GM12878 (cell line): Measurements from ENCODE around the gene MAN2B1. TPM values are rescaled to one million over a fixed set of nuclear protein-coding genes. Genes with fewer than 3 reads are reported as not detected.

Experiments used
- CBX3 ChIP-seq: fragments of 200-600 bp; sonication (generic); IDR thresholded peaks from 2 replicates; pipeline ENCODE4 v1.6.1; 2016; ENCODE audit warnings: low read depth, borderline replicate concordance
- CEBPB ChIP-seq, 2 experiments: fragments of 150-350 bp in 1 of 2; IDR thresholded peaks; 2 replicates each; pipeline ENCODE4 v1.6.1; 2012 to 2014; ENCODE audit warnings: low read depth in 2 of 2, low read length in 2 of 2, borderline replicate concordance in 1 of 2, inconsistent platforms in 1 of 2
- EGR1 ChIP-seq, 2 experiments: IDR thresholded peaks; 1 replicate in 1 of 2; 2 replicates in 1 of 2; pipeline ENCODE4 v1.6.1; 2011 to 2012; ENCODE audit warnings: low read depth in 2 of 2, low read length in 2 of 2, borderline replicate concordance in 1 of 2, mild to moderate bottlenecking in 1 of 2, moderate library complexity in 1 of 2
- FOXK2 ChIP-seq: fragments of 450-650 bp; IDR thresholded peaks from 2 replicates; pipeline ENCODE4 v1.6.1; 2017; ENCODE audit warnings: mild to moderate bottlenecking, moderate library complexity
- IKZF1 ChIP-seq: fragments of 450-650 bp; conservative IDR thresholded peaks from 2 replicates; pipeline ENCODE4 v1.6.1; 2017; ENCODE audit warnings: antibody characterized with exemption, mild to moderate bottlenecking
- IRF5 ChIP-seq: fragments of 450-650 bp; IDR thresholded peaks from 2 replicates; pipeline ENCODE4 v1.6.1; 2017; ENCODE audit warnings: borderline replicate concordance
- KDM1A ChIP-seq: fragments of 200-600 bp; sonication (generic); IDR thresholded peaks from 2 replicates; pipeline ENCODE4 v1.6.1; 2016; ENCODE audit warnings: borderline replicate concordance
- NKRF ChIP-seq: fragments of 450-650 bp; conservative IDR thresholded peaks from 2 replicates; pipeline ENCODE4 v1.6.1; 2017; ENCODE audit warnings: mild to moderate bottlenecking, moderate library complexity
- NR2C1 ChIP-seq: fragments of 450-650 bp; IDR thresholded peaks from 2 replicates; pipeline ENCODE4 v1.6.1; 2017; ENCODE audit warnings: antibody characterized with exemption, mild to moderate bottlenecking, moderate library complexity
- POU2F2 ChIP-seq: IDR thresholded peaks from 3 replicates; pipeline ENCODE4 v1.6.1; 2011; ENCODE audit warnings: low read depth, mild to moderate bottlenecking, low read length, borderline replicate concordance
- RFX5 ChIP-seq: IDR thresholded peaks from 2 replicates; pipeline ENCODE4 v1.6.1; 2011; ENCODE audit warnings: low read depth, low read length, improper control_type of control experiment
- SMAD5 ChIP-seq: IDR thresholded peaks from 2 replicates; pipeline ENCODE4 v1.6.1; 2016; ENCODE audit warnings: antibody characterized with exemption, low read depth
- SREBF2 ChIP-seq: IDR thresholded peaks from 2 replicates; pipeline ENCODE4 v1.6.1; 2012; ENCODE audit warnings: mild to moderate bottlenecking, low read length
- TCF7 ChIP-seq: IDR thresholded peaks from 2 replicates; pipeline ENCODE4 v1.6.1; 2014; ENCODE audit warnings: antibody characterized with exemption, borderline replicate concordance
- USF1 ChIP-seq: IDR thresholded peaks from 2 replicates; pipeline ENCODE4 v1.6.1; 2011; ENCODE audit warnings: borderline replicate concordance, low read depth, mild to moderate bottlenecking, moderate library complexity, mixed read lengths, low read length; ENCODE audit not compliant: insufficient read depth; ENCODE audit errors: extremely low read length
- ZNF384 ChIP-seq: IDR thresholded peaks from 2 replicates; pipeline ENCODE4 v1.6.1; 2012; ENCODE audit warnings: low read depth, mild to moderate bottlenecking, low read length, improper control_type of control experiment, borderline replicate concordance
- polyA plus RNA-seq, 11 experiments: library from polyadenylated mRNA; depleted of rRNA in 4 of 11; unstranded in 6 of 11; stranded (reverse) in 5 of 11; fragments of >200 nt; fragmentation: Nextera tagmentation in 4 of 11; fragmentation: Illumina TruSeq in 1 of 11; extraction: Ambion mirVana in 4 of 11; extraction: Trizol in 1 of 11; gene quantifications; 1 replicate in 1 of 11; 2 replicates in 10 of 11; pipeline versions ENCODE4 v1.2.1 to v1.2.3, GENCODE V29; 2011 to 2016; ENCODE audit warnings: inconsistent platforms in 2 of 11, missing spikeins in 2 of 11, low read depth in 1 of 11
- total RNA-seq, 4 experiments: library from RNA; depleted of rRNA in 3 of 4; stranded (reverse); fragments of >200 nt in 3 of 4; fragmentation: Illumina TruSeq in 1 of 4; extraction: Trizol in 1 of 4; gene quantifications; 2 replicates each; pipeline versions ENCODE4 v1.2.1 to v1.2.3, GENCODE V29; 2013 to 2021
- TF ChIP-seq, protein P1 (sequence below): IDR thresholded peaks from 2 replicates; pipeline ENCODE4 v1.6.1; 2012; ENCODE audit warnings: improper control_type of control experiment, low read depth, low read length; ENCODE audit not compliant: insufficient replicate concordance

The MAN2B1 gene
- total and polyA plus RNA-seq, 10 of the 15 experiments (the other 5 are each of a cell fraction or from before 2014, with no cell fraction given) = 7.6 to 224 (median 81.4) TPM

DNA sequence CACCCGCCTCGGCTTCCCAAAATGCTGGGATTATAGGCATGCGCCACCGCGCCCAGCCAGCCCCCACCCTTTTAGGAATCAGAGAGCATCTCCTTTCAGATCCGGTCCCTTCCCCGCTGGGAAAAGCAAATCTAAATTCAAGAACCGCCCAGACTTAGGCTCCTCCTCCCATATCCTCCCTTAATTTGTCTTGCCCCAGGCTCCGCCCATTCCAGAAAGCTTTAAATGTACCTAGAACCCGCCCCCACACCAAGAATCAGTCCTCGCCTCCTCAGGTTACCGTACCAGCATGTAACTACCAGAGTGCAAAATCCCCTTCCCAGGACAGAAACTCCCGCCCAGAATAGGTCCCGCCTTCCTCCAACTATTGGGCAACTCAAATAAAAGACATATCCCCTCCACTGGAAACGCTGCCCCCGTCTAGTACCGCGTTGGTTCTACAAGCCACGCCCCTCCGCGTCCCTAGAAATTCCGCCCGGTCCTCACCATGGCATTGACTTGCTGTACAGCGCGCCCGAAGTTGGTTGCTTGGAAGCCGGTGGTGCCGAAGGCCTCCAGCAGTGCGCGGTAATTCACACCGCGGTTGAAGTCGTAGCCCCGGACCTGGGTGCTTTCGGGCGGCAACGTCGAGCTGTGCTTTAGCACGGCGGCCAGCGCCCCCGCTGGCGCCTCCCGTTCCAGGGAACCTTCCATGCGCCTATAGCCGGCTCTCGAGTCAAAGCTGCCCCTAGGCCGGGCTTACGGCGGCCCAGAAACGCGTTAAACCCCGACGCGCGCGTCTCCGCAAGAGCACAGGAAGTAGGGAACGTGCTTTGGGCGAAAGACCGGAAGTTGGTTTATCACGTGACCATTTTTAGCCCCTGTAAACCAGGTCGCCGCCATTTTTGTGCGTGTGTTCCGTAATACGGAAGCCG is 14.8 kb upstream of the MAN2B1 start, which contains the start of gene DHPS (continued):
- TF ChIP-seq POU2F2 (peak; percentile 68; the same call in 2 of the 3 replicates), NR2C1 (peak; percentile 69), IRF5 (no peak), TCF7 (no peak), EGR1 (IDR thresholded peaks at IDR 0.05; ENCODE audit: borderline replicate concordance in 1 of 2, low read depth in 2 of 2, low read length in 2 of 2) (peak in 1 of 2 experiments; percentile 76; a peak in 2 of 3 replicates), KDM1A (no peak), RFX5 (no peak), SREBF2 (peak; percentile 35; the same call in 1 of the 2 replicates), SMAD5 (0 out of 2 replicates have a peak, but pooled peaks have one; percentile 38), IKZF1 (peak; percentile 79), CBX3 (no peak), USF1 (peak; percentile 85), ZNF384 (peak; percentile 98), NKRF (peak; percentile 93), FOXK2 (peak; percentile 47; the same call in 1 of the 2 replicates), CEBPB (IDR thresholded peaks at IDR 0.05; ENCODE audit: borderline replicate concordance in 1 of 2, low read depth in 2 of 2, low read length in 2 of 2) (peak in 1 of 2 experiments; percentile 75; a peak in 1 of 4 replicates)
- TF ChIP-seq, protein P1, sequence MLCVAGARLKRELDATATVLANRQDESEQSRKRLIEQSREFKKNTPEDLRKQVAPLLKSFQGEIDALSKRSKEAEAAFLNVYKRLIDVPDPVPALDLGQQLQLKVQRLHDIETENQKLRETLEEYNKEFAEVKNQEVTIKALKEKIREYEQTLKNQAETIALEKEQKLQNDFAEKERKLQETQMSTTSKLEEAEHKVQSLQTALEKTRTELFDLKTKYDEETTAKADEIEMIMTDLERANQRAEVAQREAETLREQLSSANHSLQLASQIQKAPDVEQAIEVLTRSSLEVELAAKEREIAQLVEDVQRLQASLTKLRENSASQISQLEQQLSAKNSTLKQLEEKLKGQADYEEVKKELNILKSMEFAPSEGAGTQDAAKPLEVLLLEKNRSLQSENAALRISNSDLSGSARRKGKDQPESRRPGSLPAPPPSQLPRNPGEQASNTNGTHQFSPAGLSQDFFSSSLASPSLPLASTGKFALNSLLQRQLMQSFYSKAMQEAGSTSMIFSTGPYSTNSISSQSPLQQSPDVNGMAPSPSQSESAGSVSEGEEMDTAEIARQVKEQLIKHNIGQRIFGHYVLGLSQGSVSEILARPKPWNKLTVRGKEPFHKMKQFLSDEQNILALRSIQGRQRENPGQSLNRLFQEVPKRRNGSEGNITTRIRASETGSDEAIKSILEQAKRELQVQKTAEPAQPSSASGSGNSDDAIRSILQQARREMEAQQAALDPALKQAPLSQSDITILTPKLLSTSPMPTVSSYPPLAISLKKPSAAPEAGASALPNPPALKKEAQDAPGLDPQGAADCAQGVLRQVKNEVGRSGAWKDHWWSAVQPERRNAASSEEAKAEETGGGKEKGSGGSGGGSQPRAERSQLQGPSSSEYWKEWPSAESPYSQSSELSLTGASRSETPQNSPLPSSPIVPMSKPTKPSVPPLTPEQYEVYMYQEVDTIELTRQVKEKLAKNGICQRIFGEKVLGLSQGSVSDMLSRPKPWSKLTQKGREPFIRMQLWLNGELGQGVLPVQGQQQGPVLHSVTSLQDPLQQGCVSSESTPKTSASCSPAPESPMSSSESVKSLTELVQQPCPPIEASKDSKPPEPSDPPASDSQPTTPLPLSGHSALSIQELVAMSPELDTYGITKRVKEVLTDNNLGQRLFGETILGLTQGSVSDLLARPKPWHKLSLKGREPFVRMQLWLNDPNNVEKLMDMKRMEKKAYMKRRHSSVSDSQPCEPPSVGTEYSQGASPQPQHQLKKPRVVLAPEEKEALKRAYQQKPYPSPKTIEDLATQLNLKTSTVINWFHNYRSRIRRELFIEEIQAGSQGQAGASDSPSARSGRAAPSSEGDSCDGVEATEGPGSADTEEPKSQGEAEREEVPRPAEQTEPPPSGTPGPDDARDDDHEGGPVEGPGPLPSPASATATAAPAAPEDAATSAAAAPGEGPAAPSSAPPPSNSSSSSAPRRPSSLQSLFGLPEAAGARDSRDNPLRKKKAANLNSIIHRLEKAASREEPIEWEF = no peak
